CD4-positive, alpha-beta T cell treated with Interleukin-15 for 4 hours (primary cell): Measurements from ENCODE around the gene CTDSP2.
A peak's percentile ranks its signal among the peaks of the same experiment; 100 is the strongest.
"Not testable (repeated sequence)": the region's sequence is repeated elsewhere in the genome, so short reads cannot be mapped to it uniquely, and the experiment has no call there.

Experiments used
- DNase-seq: peaks from one replicate; pipeline ENCODE4 v3.0.0-alpha.2; 2020; ENCODE audit warnings: low spot score

Gene CTDSP2

GRCh38 chr12:57852620-57853500 is 6.3 kb upstream of the CTDSP2 start:
- DNase-seq: no peak

GRCh38 chr12:57852200-57852599 is 5.7 kb upstream of the CTDSP2 start:
- no peak for DNase-seq

GRCh38 chr12:57851552-57851951 is 5.0 kb upstream of the CTDSP2 start:
- DNase-seq: no peak

- no peak for DNase-seq
Observed at GRCh38 chr12:57850854-57851430, 4.4 kb upstream of the CTDSP2 start.

- DNase-seq: not testable (repeated sequence)
Observed at GRCh38 chr12:57849447-57849846, 2.9 kb upstream of the CTDSP2 start.

- DNase-seq: no peak
Observed at GRCh38 chr12:57849035-57849434, 2.5 kb upstream of the CTDSP2 start.

GRCh38 chr12:57848208-57848607 is 1.7 kb upstream of the CTDSP2 start:
- DNase-seq: no peak

GRCh38 chr12:57846285-57846576 is 298 bp downstream of the CTDSP2 start:
- no peak for DNase-seq

- peak; percentile 38 for DNase-seq
Observed at GRCh38 chr12:57845478-57846284, 848 bp downstream of the CTDSP2 start.

GRCh38 chr12:57844709-57845477 is 1.6 kb downstream of the CTDSP2 start:
- DNase-seq: no peak

- DNase-seq: no peak
Observed at GRCh38 chr12:57842342-57843294, 3.9 kb downstream of the CTDSP2 start.

- DNase-seq: no peak
Observed at GRCh38 chr12:57841445-57841844, 5.1 kb downstream of the CTDSP2 start.

- DNase-seq: no peak
Observed at GRCh38 chr12:57840726-57841125, 5.8 kb downstream of the CTDSP2 start.

- no peak for DNase-seq
Observed at GRCh38 chr12:57839996-57840395, 6.5 kb downstream of the CTDSP2 start.

- DNase-seq: peak; percentile 28
Observed at GRCh38 chr12:57838594-57839302, 7.8 kb downstream of the CTDSP2 start.

GRCh38 chr12:57837864-57838562 is 8.5 kb downstream of the CTDSP2 start:
- DNase-seq: peak; percentile 18

- peak; percentile 34 for DNase-seq
Observed at GRCh38 chr12:57836442-57837375, 9.8 kb downstream of the CTDSP2 start.
